Activated CD8-positive, alpha-beta memory T cell treated with anti-CD3 and anti-CD28 coated beads, Interleukin-2, amount 10 ng/mL, durations not matched to agents 7 days and 5 days (primary cell): ENCODE measurements around the gene GIT1. TPM values are rescaled to one million over a fixed set of nuclear protein-coding genes. Genes with fewer than 3 reads are reported as not detected.

Experiments used
- ATAC-seq: fragments of 150-1000 bp; cut with Tn5 transposase; one replicate; pipeline ENCODE4 v1.10.0; 2021; ENCODE audit warnings: moderate library complexity
- CTCF ChIA-PET: fragments of 350-600 bp; sonication (Branson Sonifier 250); formaldehyde crosslinking; loops from one replicate; lab custom pipeline; 2021; ENCODE audit warnings: antibody characterized with exemption; lab: Charles Lee
- DNase-seq: peaks from one replicate; pipeline ENCODE4 v3.0.0-alpha.2; 2020
- H3K27ac Mint-ChIP-seq: one replicate; pipeline ENCODE4 v1.8.0; 2021; ENCODE audit warnings: mild to moderate bottlenecking, mixed read lengths
- H3K27me3 Mint-ChIP-seq: one replicate; pipeline ENCODE4 v1.8.0; 2021; ENCODE audit warnings: mixed read lengths
- H3K36me3 Mint-ChIP-seq: one replicate; pipeline ENCODE4 v1.8.0; 2021; ENCODE audit warnings: mild to moderate bottlenecking, mixed read lengths
- H3K4me1 Mint-ChIP-seq: one replicate; pipeline ENCODE4 v1.8.0; 2021; ENCODE audit warnings: mixed read lengths
- H3K4me3 Mint-ChIP-seq: one replicate; pipeline ENCODE4 v1.8.0; 2021; ENCODE audit warnings: mild to moderate bottlenecking, moderate library complexity, mixed read lengths
- H3K9me3 Mint-ChIP-seq: one replicate; pipeline ENCODE4 v1.8.0; 2022; ENCODE audit warnings: low read depth, mixed read lengths
- total RNA-seq, 2 experiments: library from RNA; stranded (reverse); gene quantifications; one replicate each; pipeline ENCODE4 v1.2.3, GENCODE V29; 2021

The GIT1 gene
- total RNA-seq, 2 experiments from 2014 or later: 69.5 to 79.5 TPM

- no peak for ATAC-seq
- H3K9me3 Mint-ChIP-seq: no peaks in the 10 kb centered on the region
These were observed 42.6 kb downstream of the GIT1 start for GRCh38 chr17:29546830-29547229.

GRCh38 chr17:29546085-29546484 is 43.4 kb downstream of the GIT1 start:
- no peak for DNase-seq
- Mint-ChIP-seq H3K4me1 (peaks cover 25% of the 10 kb centered on the region), H3K4me3 (no peak overlapping the region), H3K9me3 (no peaks in the 10 kb centered on the region), H3K27me3 (no peaks in the 10 kb centered on the region), H3K27ac (no peak overlapping the region), H3K36me3 (peaks cover 25% of the 10 kb centered on the region)
- CTCF ChIA-PET: interaction anchor here (1.1 to 1.5 kb wide), 3 partner anchors 9 to 176 kb away, joined by 3 to 5 read pairs (median 4); no protein-coding TSS in a partner anchor
- ATAC-seq: no peak

More at GRCh38 chr17:29546830-29547229, 42.6 kb downstream of the GIT1 start:
- CTCF ChIA-PET: interaction anchor here (1.2 to 1.5 kb wide), 2 partner anchors 10 to 45 kb away, joined by 3 to 5 read pairs; no protein-coding TSS in a partner anchor
- DNase-seq: no peak
- no peaks in the 10 kb centered on the region for H3K27me3 Mint-ChIP-seq
- H3K4me3 Mint-ChIP-seq: no peak overlapping the region
- H3K27ac Mint-ChIP-seq: peak overlapping the region; percentile 23
- peaks cover 25% of the 10 kb centered on the region for H3K4me1 Mint-ChIP-seq
- peaks cover 25% of the 10 kb centered on the region for H3K36me3 Mint-ChIP-seq

GRCh38 chr17:29544066-29544465 is 45.4 kb downstream of the GIT1 start:
- no peak for ATAC-seq
- Mint-ChIP-seq H3K27me3 (no peaks in the 10 kb centered on the region), H3K4me1 (peaks cover 17% of the 10 kb centered on the region), H3K4me3 (no peak overlapping the region), H3K9me3 (no peaks in the 10 kb centered on the region), H3K36me3 (peaks cover 27% of the 10 kb centered on the region), H3K27ac (no peak overlapping the region)
- DNase-seq: no peak
- CTCF ChIA-PET: no interaction called here

- Mint-ChIP-seq H3K36me3 (peaks cover 31% of the 10 kb centered on the region), H3K27ac (no peak overlapping the region), H3K27me3 (no peaks in the 10 kb centered on the region), H3K4me3 (no peak overlapping the region), H3K4me1 (no peaks in the 10 kb centered on the region), H3K9me3 (no peaks in the 10 kb centered on the region)
- DNase-seq (no peak), ATAC-seq (no peak)
- CTCF ChIA-PET: interaction anchor here (1.1 to 4.9 kb wide), 3 partner anchors 54 to 388 kb away, joined by 3 to 75 read pairs (median 4); no protein-coding TSS in a partner anchor
These were observed 55.5 kb downstream of the GIT1 start for GRCh38 chr17:29533976-29534375.

GRCh38 chr17:29526322-29526721 is 63.1 kb downstream of the GIT1 start:
- Mint-ChIP-seq H3K27me3 (no peaks in the 10 kb centered on the region), H3K9me3 (no peaks in the 10 kb centered on the region), H3K4me3 (no peak overlapping the region), H3K27ac (no peak overlapping the region), H3K4me1 (peaks cover 2% of the 10 kb centered on the region), H3K36me3 (peaks cover 18% of the 10 kb centered on the region)
- CTCF ChIA-PET: no interaction called here
- no peak for DNase-seq
- no peak for ATAC-seq

GRCh38 chr17:29524692-29525091 is 64.8 kb downstream of the GIT1 start:
- no peak for ATAC-seq
- CTCF ChIA-PET: interaction anchor here (0.9 to 1.9 kb wide), 2 partner anchors 12 to 20 kb away, joined by 4 read pairs; no protein-coding TSS in a partner anchor
- Mint-ChIP-seq H3K27me3 (no peaks in the 10 kb centered on the region), H3K36me3 (peaks cover 14% of the 10 kb centered on the region), H3K4me3 (no peak overlapping the region), H3K9me3 (no peaks in the 10 kb centered on the region), H3K4me1 (peaks cover 2% of the 10 kb centered on the region), H3K27ac (no peak overlapping the region)
- no peak for DNase-seq

Other genes starting within 250 kb of the GIT1 start
- 10 to 100 TPM; 41.8 to 58.7 TPM for gene TAOK1, start 199.3 kb downstream of the GIT1 start, total RNA-seq
- 10 to 100 TPM; 20.0 to 20.3 TPM for gene ABHD15, start 22.6 kb downstream of the GIT1 start, total RNA-seq
- 100 to 1,000 TPM in 1 of 2 experiments, 10 to 100 TPM in 1; 97.0 to 131 TPM for gene TP53I13, start 20.9 kb downstream of the GIT1 start, total RNA-seq
- 10 to 100 TPM; 15.6 to 20.1 TPM for gene ANKRD13B, start 3.5 kb upstream of the GIT1 start, total RNA-seq
- 1 to 10 TPM; 2.7 to 7.0 TPM for gene CORO6, start 33.3 kb upstream of the GIT1 start, total RNA-seq